Endothelial cell of umbilical vein (primary cell): ENCODE data around the gene TGFBR3. TPM values are rescaled to one million over a fixed set of nuclear protein-coding genes. Genes with fewer than 3 reads are reported as not detected.

ENCODE experiments used
- BruUV-seq: library from RNA; stranded (reverse); fragments of 400-500 nt; replicated peaks from 2 replicates; lab custom pipeline; 2021; lab: Mats Ljungman, UMichigan
- CTCF ChIA-PET: fragments of 300-600, 350-600 bp; sonication (Branson Sonifier 250); formaldehyde crosslinking; loops from one replicate; lab custom pipeline; 2021; ENCODE audit warnings: antibody characterized with exemption, inconsistent platforms; lab: Charles Lee
- POLR2A ChIA-PET: fragments of 300-600, 350-600 bp; sonication (Branson Sonifier 250); formaldehyde crosslinking; loops from one replicate; lab custom pipeline; 2021; ENCODE audit warnings: antibody characterized with exemption, inconsistent platforms; lab: Charles Lee
- DNase-seq: peaks from one replicate; pipeline ENCODE4 v3.0.0-alpha.2; 2011; ENCODE audit warnings: low read depth, low spot score
- FAIRE-seq: peaks from 2 replicates; lab custom pipeline; 2011; peaks lifted over from hg19 to GRCh38; lab: Jason Lieb, UNC
- H2AFZ ChIP-seq: 2 replicates; pipeline ENCODE4 v1.6.0; 2012; ENCODE audit warnings: low read depth, low read length, control low read depth, inconsistent platforms
- H3K27ac ChIP-seq: 2 replicates; pipeline ENCODE4 v1.5.1; 2011; ENCODE audit warnings: low read depth, mild to moderate bottlenecking, control low read depth, low read length, moderate library complexity; ENCODE audit not compliant: insufficient read depth
- H3K27me3 ChIP-seq, 2 experiments: 2 replicates each; pipeline versions ENCODE4 v1.6.0 to v1.6.1; 2011; ENCODE audit warnings: low read length in 2 of 2, mixed read lengths in 1 of 2; ENCODE audit not compliant: control insufficient read depth in 2 of 2, insufficient read depth in 2 of 2
- H3K36me3 ChIP-seq, 2 experiments: 2 replicates in 1 of 2; 3 replicates in 1 of 2; pipeline ENCODE4 v1.5.1; 2011; ENCODE audit warnings: low read length in 2 of 2, mild to moderate bottlenecking in 1 of 2, moderate library complexity in 1 of 2; ENCODE audit not compliant: control insufficient read depth in 2 of 2, insufficient read depth in 2 of 2; ENCODE audit errors: extremely low read depth in 1 of 2
- H3K4me1 ChIP-seq: 3 replicates; pipeline ENCODE4 v1.5.1; 2011; ENCODE audit warnings: mild to moderate bottlenecking, low read length; ENCODE audit not compliant: control insufficient read depth, insufficient read depth; ENCODE audit errors: extremely low read depth
- H3K4me2 ChIP-seq: 2 replicates; pipeline ENCODE4 v1.6.1; 2011; ENCODE audit warnings: low read length, control low read depth, mixed read lengths; ENCODE audit not compliant: insufficient read depth
- H3K4me3 ChIP-seq, 3 experiments: fragments of 200-600 bp in 1 of 3; sonication (generic), shearing (Covaris generic) in 1 of 3; replicated peaks in 1 of 3; 2 replicates each; pipeline ENCODE4 v1.5.1; 2011 to 2016; ENCODE audit warnings: control low read depth in 3 of 3, low read length in 3 of 3, mild to moderate bottlenecking in 2 of 3, inconsistent platforms in 1 of 3, low read depth in 1 of 3, moderate library complexity in 1 of 3; ENCODE audit not compliant: insufficient read depth in 1 of 3
- H3K79me2 ChIP-seq: 2 replicates; pipeline ENCODE4 v1.6.0; 2012; ENCODE audit warnings: low read length, inconsistent platforms; ENCODE audit not compliant: control insufficient read depth, insufficient read depth
- H3K9ac ChIP-seq: replicated peaks from 2 replicates; pipeline ENCODE3; 2011; ENCODE audit warnings: low read length, control low read depth; ENCODE audit not compliant: insufficient read depth; ENCODE audit errors: extremely low read depth
- H3K9me1 ChIP-seq: replicated peaks from 3 replicates; pipeline ENCODE4 v1.6.0; 2011; ENCODE audit warnings: mild to moderate bottlenecking, low read length; ENCODE audit not compliant: control insufficient read depth, insufficient read depth; ENCODE audit errors: extremely low read depth
- H3K9me3 ChIP-seq: replicated peaks from 2 replicates; pipeline ENCODE4 v1.5.1; 2012; ENCODE audit warnings: low read length, inconsistent platforms; ENCODE audit not compliant: control insufficient read depth, insufficient read depth
- H4K20me1 ChIP-seq: replicated peaks from 2 replicates; pipeline ENCODE3; 2011; ENCODE audit warnings: mild to moderate bottlenecking, low read length; ENCODE audit not compliant: control insufficient read depth, insufficient read depth; ENCODE audit errors: extremely low read depth
- EZH2 ChIP-seq: IDR thresholded peaks from 2 replicates; pipeline ENCODE4 v1.6.1; 2012; ENCODE audit warnings: borderline replicate concordance, low read depth, mild to moderate bottlenecking, moderate library complexity, low read length, inconsistent platforms; ENCODE audit not compliant: severe bottlenecking
- FOS ChIP-seq: IDR thresholded peaks from 2 replicates; pipeline ENCODE4 v1.6.1; 2011; ENCODE audit warnings: mild to moderate bottlenecking, low read length, moderate library complexity, borderline replicate concordance; ENCODE audit not compliant: insufficient read depth
- GATA2 ChIP-seq: IDR thresholded peaks from 2 replicates; pipeline ENCODE4 v1.7.0; 2011; ENCODE audit warnings: low read depth, mild to moderate bottlenecking, moderate library complexity, mixed read lengths, low read length; ENCODE audit not compliant: insufficient read length, insufficient read depth
- JUN ChIP-seq: IDR thresholded peaks from 2 replicates; pipeline ENCODE4 v1.6.1; 2011; ENCODE audit warnings: borderline replicate concordance, low read depth; ENCODE audit not compliant: insufficient read length, insufficient read depth
- MYC ChIP-seq: IDR thresholded peaks from one replicate; pipeline ENCODE4 v1.6.1; 2011; ENCODE audit warnings: mild to moderate bottlenecking, low read depth, low read length
- POLR2A ChIP-seq: IDR thresholded peaks from 2 replicates; pipeline ENCODE4 v1.6.1; 2012; ENCODE audit warnings: low read depth, mild to moderate bottlenecking, control low read depth, low read length
- POLR2AphosphoS5 ChIP-seq: IDR thresholded peaks from 2 replicates; pipeline ENCODE4 v1.6.1; 2012; ENCODE audit warnings: low read depth, mild to moderate bottlenecking, control low read depth, low read length, moderate library complexity; ENCODE audit not compliant: insufficient read depth
- dilution Hi-C: fragments of 300-500 bp; cut with MboI; formaldehyde crosslinking; loops from one replicate; pipeline ENCODE4 v1.15.0; 2019; ENCODE audit warnings: low sequenced_read_pairs; ENCODE audit not compliant: extremely low pct_ligation_motif_present
- intact Hi-C: fragments of 100-400 bp; cut with micrococcal nuclease; formaldehyde crosslinking; loops from one replicate; pipeline ENCODE4 v1.10.0; 2022
- polyA plus RNA-seq, 4 experiments: library from polyadenylated mRNA; depleted of rRNA in 3 of 4; stranded (reverse) in 3 of 4; unstranded in 1 of 4; fragments of >200 nt; gene quantifications; 2 replicates each; pipeline versions ENCODE4 v1.2.1 to v1.2.3, GENCODE V29; 2011 to 2012; ENCODE audit warnings: missing spikeins in 1 of 4
- total RNA-seq: library from RNA; stranded (reverse); gene quantifications from 2 replicates; pipeline ENCODE4 v1.2.3, GENCODE V29; 2021
- TF ChIP-seq, protein P1 (sequence below): IDR thresholded peaks from 2 replicates; pipeline ENCODE4 v1.6.1; 2011; ENCODE audit not compliant: insufficient read depth, insufficient read length
- TF ChIP-seq, protein P2 (sequence below), 2 donors: IDR thresholded peaks; 1 replicate in 1 of 2; 2 replicates in 1 of 2; pipeline ENCODE4 v1.5.1; 2011; ENCODE audit warnings: low read length in 2 of 2, mild to moderate bottlenecking in 2 of 2, moderate library complexity in 2 of 2, control low read depth in 1 of 2, inconsistent platforms in 1 of 2, low read depth in 1 of 2; ENCODE audit not compliant: insufficient read depth in 1 of 2; ENCODE audit errors: extremely low read depth in 1 of 2

TGFBR3 gene
- total and polyA plus RNA-seq, 2 donors (not counting 3 experiments of a cell fraction or from before 2014, with no cell fraction given): 8.0 to 13.4 TPM

DNA sequence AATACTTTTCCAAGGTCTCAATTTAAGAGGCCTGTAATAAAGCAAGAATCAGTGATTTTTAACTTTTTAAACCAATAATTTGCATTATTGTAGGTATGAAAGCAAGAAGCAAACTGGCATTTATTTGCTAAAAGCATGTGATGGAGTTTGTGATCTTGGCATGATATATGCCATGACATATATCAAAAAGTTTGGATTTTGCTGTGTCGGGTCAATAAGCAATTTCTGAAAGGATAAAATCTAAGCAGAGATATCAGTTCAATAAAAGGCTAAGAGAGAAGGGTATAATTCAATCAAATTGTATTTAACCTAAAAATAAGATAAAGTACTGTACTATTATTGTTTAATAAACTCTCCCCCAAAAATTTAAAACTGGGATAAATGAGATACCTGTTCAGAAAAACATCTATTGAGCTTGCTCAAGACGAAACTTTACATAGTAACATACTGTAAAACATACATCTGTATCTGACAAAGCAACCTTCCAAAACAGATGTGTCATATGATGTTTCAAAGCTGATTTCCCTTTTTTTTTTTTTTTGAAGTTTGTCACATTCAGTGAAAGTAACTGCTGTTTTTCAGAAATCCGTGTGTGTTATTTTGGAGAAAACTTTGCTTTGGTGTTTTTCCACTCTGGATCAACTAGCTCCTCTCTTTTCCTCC lies 74.5 kb downstream of the TGFBR3 start:
- Histone ChIP-seq H3K27me3 (no peaks in the 10 kb centered on the region), H3K4me3 (no peak overlapping the region), H3K9me3 (no peaks in the 10 kb centered on the region), H4K20me1 (no peaks in the 10 kb centered on the region), H3K36me3 (no peaks in the 10 kb centered on the region), H3K9ac (no peak overlapping the region), H3K79me2 (no peaks in the 10 kb centered on the region), H2AFZ (no peak overlapping the region), H3K9me1 (no peaks in the 10 kb centered on the region), H3K4me2 (no peak overlapping the region), H3K4me1 (peaks cover 46% of the 10 kb centered on the region), H3K27ac (no peak overlapping the region)
- dilution Hi-C loops: no loop called here
- FAIRE-seq (no peak), DNase-seq (no peak)
- BruUV-seq: no TSS peak
- intact Hi-C loops: no loop called here
- CTCF ChIA-PET: no interaction called here
- POLR2A ChIA-PET: no interaction called here
- TF ChIP-seq GATA2: no peak
- no peak for TF ChIP-seq EZH2
- TF ChIP-seq FOS: no peak
- no peak for TF ChIP-seq POLR2A
- TF ChIP-seq, protein P1, sequence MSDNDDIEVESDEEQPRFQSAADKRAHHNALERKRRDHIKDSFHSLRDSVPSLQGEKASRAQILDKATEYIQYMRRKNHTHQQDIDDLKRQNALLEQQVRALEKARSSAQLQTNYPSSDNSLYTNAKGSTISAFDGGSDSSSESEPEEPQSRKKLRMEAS: no peak
- TF ChIP-seq, protein P2, sequence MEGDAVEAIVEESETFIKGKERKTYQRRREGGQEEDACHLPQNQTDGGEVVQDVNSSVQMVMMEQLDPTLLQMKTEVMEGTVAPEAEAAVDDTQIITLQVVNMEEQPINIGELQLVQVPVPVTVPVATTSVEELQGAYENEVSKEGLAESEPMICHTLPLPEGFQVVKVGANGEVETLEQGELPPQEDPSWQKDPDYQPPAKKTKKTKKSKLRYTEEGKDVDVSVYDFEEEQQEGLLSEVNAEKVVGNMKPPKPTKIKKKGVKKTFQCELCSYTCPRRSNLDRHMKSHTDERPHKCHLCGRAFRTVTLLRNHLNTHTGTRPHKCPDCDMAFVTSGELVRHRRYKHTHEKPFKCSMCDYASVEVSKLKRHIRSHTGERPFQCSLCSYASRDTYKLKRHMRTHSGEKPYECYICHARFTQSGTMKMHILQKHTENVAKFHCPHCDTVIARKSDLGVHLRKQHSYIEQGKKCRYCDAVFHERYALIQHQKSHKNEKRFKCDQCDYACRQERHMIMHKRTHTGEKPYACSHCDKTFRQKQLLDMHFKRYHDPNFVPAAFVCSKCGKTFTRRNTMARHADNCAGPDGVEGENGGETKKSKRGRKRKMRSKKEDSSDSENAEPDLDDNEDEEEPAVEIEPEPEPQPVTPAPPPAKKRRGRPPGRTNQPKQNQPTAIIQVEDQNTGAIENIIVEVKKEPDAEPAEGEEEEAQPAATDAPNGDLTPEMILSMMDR (IDR thresholded peaks at IDR 0.05; ENCODE audit: extremely low read depth in 1 of 2, insufficient read depth in 1 of 2, low read depth in 1 of 2, low read length in 2 of 2): no peak
- TF ChIP-seq MYC: no peak
- TF ChIP-seq JUN: no peak
- no peak for TF ChIP-seq POLR2AphosphoS5
